ENCODE data around the gene PDPK1.

GRCh38 chr16:2517954-2518605 is 19.7 kb upstream of the PDPK1 start:
- TF ChIP-seq MAX (IDR thresholded peaks at IDR 0.05) (no peak), EGR1 (IDR thresholded peaks at IDR 0.05) (no peak), TEAD4 (IDR thresholded peaks at IDR 0.05) (no peak), CEBPB (IDR thresholded peaks at IDR 0.05) (no peak), EP300 (IDR thresholded peaks at IDR 0.05; ENCODE audit: borderline replicate concordance) (no peak), NFIC (IDR thresholded peaks at IDR 0.05) (no peak), TAF1 (IDR thresholded peaks at IDR 0.05; ENCODE audit: low read depth) (no peak), TCF12 (IDR thresholded peaks at IDR 0.05; ENCODE audit: low read depth) (no peak), CREB1 (IDR thresholded peaks at IDR 0.05; ENCODE audit: low read depth) (no peak), RAD21 (IDR thresholded peaks at IDR 0.05; ENCODE audit: low read depth) (no peak), FOXM1 (IDR thresholded peaks at IDR 0.05; ENCODE audit: borderline replicate concordance, low read depth) (no peak), YY1 (IDR thresholded peaks at IDR 0.05; ENCODE audit: low read depth) (no peak)
- TF ChIP-seq, protein P1, sequence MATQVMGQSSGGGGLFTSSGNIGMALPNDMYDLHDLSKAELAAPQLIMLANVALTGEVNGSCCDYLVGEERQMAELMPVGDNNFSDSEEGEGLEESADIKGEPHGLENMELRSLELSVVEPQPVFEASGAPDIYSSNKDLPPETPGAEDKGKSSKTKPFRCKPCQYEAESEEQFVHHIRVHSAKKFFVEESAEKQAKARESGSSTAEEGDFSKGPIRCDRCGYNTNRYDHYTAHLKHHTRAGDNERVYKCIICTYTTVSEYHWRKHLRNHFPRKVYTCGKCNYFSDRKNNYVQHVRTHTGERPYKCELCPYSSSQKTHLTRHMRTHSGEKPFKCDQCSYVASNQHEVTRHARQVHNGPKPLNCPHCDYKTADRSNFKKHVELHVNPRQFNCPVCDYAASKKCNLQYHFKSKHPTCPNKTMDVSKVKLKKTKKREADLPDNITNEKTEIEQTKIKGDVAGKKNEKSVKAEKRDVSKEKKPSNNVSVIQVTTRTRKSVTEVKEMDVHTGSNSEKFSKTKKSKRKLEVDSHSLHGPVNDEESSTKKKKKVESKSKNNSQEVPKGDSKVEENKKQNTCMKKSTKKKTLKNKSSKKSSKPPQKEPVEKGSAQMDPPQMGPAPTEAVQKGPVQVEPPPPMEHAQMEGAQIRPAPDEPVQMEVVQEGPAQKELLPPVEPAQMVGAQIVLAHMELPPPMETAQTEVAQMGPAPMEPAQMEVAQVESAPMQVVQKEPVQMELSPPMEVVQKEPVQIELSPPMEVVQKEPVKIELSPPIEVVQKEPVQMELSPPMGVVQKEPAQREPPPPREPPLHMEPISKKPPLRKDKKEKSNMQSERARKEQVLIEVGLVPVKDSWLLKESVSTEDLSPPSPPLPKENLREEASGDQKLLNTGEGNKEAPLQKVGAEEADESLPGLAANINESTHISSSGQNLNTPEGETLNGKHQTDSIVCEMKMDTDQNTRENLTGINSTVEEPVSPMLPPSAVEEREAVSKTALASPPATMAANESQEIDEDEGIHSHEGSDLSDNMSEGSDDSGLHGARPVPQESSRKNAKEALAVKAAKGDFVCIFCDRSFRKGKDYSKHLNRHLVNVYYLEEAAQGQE (IDR thresholded peaks at IDR 0.05; ENCODE audit: low read depth) = no peak
- TF ChIP-seq, protein P2, sequence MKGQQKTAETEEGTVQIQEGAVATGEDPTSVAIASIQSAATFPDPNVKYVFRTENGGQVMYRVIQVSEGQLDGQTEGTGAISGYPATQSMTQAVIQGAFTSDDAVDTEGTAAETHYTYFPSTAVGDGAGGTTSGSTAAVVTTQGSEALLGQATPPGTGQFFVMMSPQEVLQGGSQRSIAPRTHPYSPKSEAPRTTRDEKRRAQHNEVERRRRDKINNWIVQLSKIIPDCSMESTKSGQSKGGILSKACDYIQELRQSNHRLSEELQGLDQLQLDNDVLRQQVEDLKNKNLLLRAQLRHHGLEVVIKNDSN (IDR thresholded peaks at IDR 0.05) = no peak
